Esophagus muscularis mucosa (tissue), 3 donors: ENCODE data around the gene BACE1-AS.

Source experiments
- CTCF ChIP-seq, 3 experiments: fragments of 200-600 bp in 2 of 3; fragments of 450-650 bp in 1 of 3; sonication (generic) in 2 of 3; IDR thresholded peaks; one replicate each; pipeline ENCODE4 v1.5.1; 2017 to 2019; ENCODE audit warnings: antibody characterized with exemption in 3 of 3, mild to moderate bottlenecking in 2 of 3, moderate library complexity in 1 of 3
- POLR2AphosphoS5 ChIP-seq, 2 donors: sonication (generic); formaldehyde crosslinking; IDR thresholded peaks; one replicate each; pipeline ENCODE4 v1.6.1; 2017; ENCODE audit warnings: antibody characterized with exemption in 2 of 2

- TF ChIP-seq CTCF (IDR thresholded peaks at IDR 0.05), result no peak
- no peak for TF ChIP-seq POLR2AphosphoS5 (IDR thresholded peaks at IDR 0.05)
Measured at GRCh38 chr11:117337076-117337475, 45.9 kb downstream of the BACE1-AS start.
